B cell (primary cell): ENCODE measurements around the gene MFAP2. TPM values are rescaled to one million over a fixed set of nuclear protein-coding genes. Genes with fewer than 3 reads are reported as not detected.

Experiments
- ATAC-seq: fragments of 200-7000 bp; cut with Tn5 transposase; one replicate; pipeline ENCODE4 v1.10.0; 2021; ENCODE audit warnings: low read depth, mild to moderate bottlenecking, moderate number of reproducible peaks, moderate library complexity
- CTCF ChIA-PET: fragments of 350-600 bp; sonication (Branson Sonifier 250); formaldehyde crosslinking; loops from one replicate; lab custom pipeline; 2021; ENCODE audit warnings: antibody characterized with exemption, inconsistent platforms; lab: Charles Lee
- POLR2A ChIA-PET: fragments of 350-600 bp; sonication (Branson Sonifier 250); formaldehyde crosslinking; loops from one replicate; lab custom pipeline; 2021; ENCODE audit warnings: antibody characterized with exemption; lab: Charles Lee
- DNase-seq: peaks from one replicate; pipeline ENCODE4 v3.0.0; 2013
- H2AFZ ChIP-seq: 2 replicates; pipeline ENCODE4 v1.6.1; 2012; ENCODE audit warnings: mild to moderate bottlenecking, low read depth, low read length; ENCODE audit not compliant: insufficient read depth, poor library complexity, severe bottlenecking
- H3K27ac ChIP-seq, 2 donors: 1 replicate in 1 of 2; 2 replicates in 1 of 2; pipeline ENCODE4 v1.5.1; 2012 to 2013; ENCODE audit warnings: low read length in 2 of 2, mild to moderate bottlenecking in 2 of 2, moderate library complexity in 1 of 2
- H3K27me3 ChIP-seq, 4 experiments: fragments of 200-600 bp in 1 of 4; sonication (generic) in 1 of 4; replicated peaks in 1 of 4; 1 replicate in 2 of 4; 2 replicates in 2 of 4; pipeline versions ENCODE4 v1.6.1 to v1.7.0; 2013 to 2016; ENCODE audit warnings: low read length in 3 of 4, mild to moderate bottlenecking in 2 of 4, mixed read lengths in 1 of 4, moderate library complexity in 1 of 4; ENCODE audit not compliant: insufficient read depth in 4 of 4, control insufficient read depth in 3 of 4; ENCODE audit errors: control extremely low read depth in 1 of 4
- H3K36me3 ChIP-seq, 2 experiments: replicated peaks in 1 of 2; 1 replicate in 1 of 2; 2 replicates in 1 of 2; pipeline versions ENCODE4 v1.6.1 to v1.7.1; 2013; ENCODE audit warnings: low read length in 1 of 2; ENCODE audit not compliant: insufficient read depth in 2 of 2, control insufficient read depth in 1 of 2; ENCODE audit errors: control extremely low read depth in 1 of 2, extremely low read depth in 1 of 2
- H3K4me1 ChIP-seq, 2 donors: fragments of 200-600 bp in 1 of 2; sonication (generic) in 1 of 2; 1 replicate in 1 of 2; 2 replicates in 1 of 2; pipeline versions ENCODE4 v1.5.1 to v1.6.1; 2013 to 2017; ENCODE audit warnings: low read length in 2 of 2; ENCODE audit not compliant: control insufficient read depth in 2 of 2, insufficient read depth in 2 of 2
- H3K4me2 ChIP-seq: replicated peaks from 2 replicates; pipeline ENCODE3; 2012; ENCODE audit warnings: mild to moderate bottlenecking, low read depth, low read length; ENCODE audit not compliant: poor library complexity, severe bottlenecking
- H3K4me3 ChIP-seq, 5 experiments: fragments of 200-600 bp in 1 of 5; sonication (generic) in 1 of 5; 1 replicate in 3 of 5; 2 replicates in 2 of 5; pipeline versions ENCODE4 v1.5.1 to v1.7.0; 2011 to 2016; ENCODE audit warnings: low read length in 4 of 5, mild to moderate bottlenecking in 4 of 5, low read depth in 2 of 5, control low read depth in 1 of 5, moderate library complexity in 1 of 5; ENCODE audit not compliant: insufficient read depth in 1 of 5; ENCODE audit errors: control extremely low read depth in 1 of 5, extremely low read depth in 1 of 5
- H3K79me2 ChIP-seq: fragments of 200-600 bp; sonication (generic); one replicate; pipeline ENCODE4 v1.6.0; 2016; ENCODE audit warnings: low read length; ENCODE audit not compliant: control insufficient read depth, insufficient read depth
- H3K9ac ChIP-seq: fragments of 200-600 bp; sonication (generic); 2 replicates; pipeline ENCODE4 v1.6.1; 2017; ENCODE audit warnings: mild to moderate bottlenecking, low read length, moderate library complexity
- H3K9me3 ChIP-seq, 3 donors: one replicate each; pipeline versions ENCODE4 v1.6.1 to v1.7.1; 2013; ENCODE audit warnings: low read length in 2 of 3; ENCODE audit not compliant: control insufficient read depth in 2 of 3, insufficient read depth in 1 of 3; ENCODE audit errors: control extremely low read depth in 1 of 3
- H4K20me1 ChIP-seq: 2 replicates; pipeline ENCODE4 v1.6.0; 2012; ENCODE audit warnings: mild to moderate bottlenecking, low read length; ENCODE audit not compliant: insufficient read depth, control insufficient read depth, poor library complexity, severe bottlenecking
- H3K27ac Mint-ChIP-seq: one replicate; pipeline ENCODE4 v1.8.0; 2021; ENCODE audit warnings: mixed read lengths
- H3K27me3 Mint-ChIP-seq: one replicate; pipeline ENCODE4 v1.8.0; 2021; ENCODE audit warnings: mixed read lengths
- H3K4me1 Mint-ChIP-seq: one replicate; pipeline ENCODE4 v1.8.0; 2021; ENCODE audit warnings: mixed read lengths
- H3K4me3 Mint-ChIP-seq: one replicate; pipeline ENCODE4 v1.8.0; 2021; ENCODE audit warnings: mixed read lengths
- H3K9me3 Mint-ChIP-seq: one replicate; pipeline ENCODE4 v1.8.0; 2022; ENCODE audit warnings: mixed read lengths; ENCODE audit not compliant: insufficient read depth
- CTCF ChIP-seq: fragments of 200-600 bp; IDR thresholded peaks from one replicate; pipeline ENCODE4 v1.8.0; 2022; ENCODE audit warnings: antibody characterized with exemption, mild to moderate bottlenecking
- EZH2 ChIP-seq: IDR thresholded peaks from 2 replicates; pipeline ENCODE4 v1.6.1; 2012; ENCODE audit warnings: borderline replicate concordance, low read depth, mild to moderate bottlenecking, moderate library complexity, low read length; ENCODE audit not compliant: insufficient read depth, poor library complexity, severe bottlenecking
- WGBS: methylation state at CpG from one replicate; pipeline ENCODE4 v1.1.5; 2013; ENCODE audit warnings: missing lambda C conversion rate; ENCODE audit not compliant: insufficient coverage; 5-methylcytosine and 5-hydroxymethylcytosine counted together
- intact Hi-C: fragments of 100-400 bp; cut with micrococcal nuclease; formaldehyde crosslinking; loops from one replicate; pipeline ENCODE4 v1.10.0; 2022
- polyA plus RNA-seq: library from polyadenylated mRNA; depleted of rRNA; stranded (reverse); fragments of >200 nt; gene quantifications from 2 replicates; pipeline ENCODE4 v1.2.3, GENCODE V29; 2012
- total RNA-seq, 2 donors: library from RNA; stranded (reverse); fragments of 120-200 nt in 1 of 2; gene quantifications; 1 replicate in 1 of 2; 2 replicates in 1 of 2; pipeline versions ENCODE4 v1.2.3 to v1.2.4, GENCODE V29; 2013 to 2022

MFAP2 gene
- total and polyA plus RNA-seq, 2 donors (not counting 1 experiment from before 2014, with no cell fraction given), result not detected

GRCh38 chr1:16982902-16983301, 2.5 kb upstream of the MFAP2 start:
- Histone ChIP-seq H4K20me1 (no peaks in the 10 kb centered on the region), H3K27me3 (peaks cover 0 to 32% (median 6%) of the 10 kb centered on the region in 4 experiments), H3K27ac (no peak overlapping the region), H3K79me2 (no peaks in the 10 kb centered on the region), H3K4me3 (no peak overlapping the region), H3K36me3 (peaks cover 0 to 13% of the 10 kb centered on the region in 2 experiments), H3K4me2 (no peak overlapping the region), H2AFZ (no peak overlapping the region), H3K4me1 (peaks cover 7 to 9% of the 10 kb centered on the region in 2 donors), H3K9ac (no peak overlapping the region), H3K9me3 (peaks cover 0 to 4% (median 0%) of the 10 kb centered on the region in 3 donors)
- no peaks in the 10 kb centered on the region for H3K9me3 Mint-ChIP-seq
- ChIA-PET CTCF (no interaction called here), POLR2A (no interaction called here)
- DNase-seq (no peak), ATAC-seq (no peak)
- H3K4me3 Mint-ChIP-seq, result no peak overlapping the region
- TF ChIP-seq CTCF (no peak), EZH2 (no peak)
- H3K27me3 Mint-ChIP-seq, result peaks cover 20% of the 10 kb centered on the region
- intact Hi-C loops, result no loop called here
- peaks cover 11% of the 10 kb centered on the region for H3K4me1 Mint-ChIP-seq
- 71% methylated on average over 11 of the region's 11 CpGs for WGBS
- H3K27ac Mint-ChIP-seq, result no peak overlapping the region

- ChIA-PET POLR2A (no interaction called here), CTCF (interaction anchor here (1.1 to 1.3 kb wide), 2 partner anchors 21 to 29 kb away, joined by 3 to 5 read pairs; no protein-coding TSS in a partner anchor)
- intact Hi-C loops, result no loop called here
- Histone ChIP-seq H3K27ac (no peak overlapping the region), H3K79me2 (no peaks in the 10 kb centered on the region), H4K20me1 (no peaks in the 10 kb centered on the region), H3K9me3 (peaks cover 0 to 4% (median 0%) of the 10 kb centered on the region in 3 donors), H2AFZ (no peak overlapping the region), H3K4me3 (no peak overlapping the region), H3K27me3 (peaks cover 0 to 32% (median 6%) of the 10 kb centered on the region in 4 experiments), H3K4me2 (no peak overlapping the region), H3K36me3 (peaks cover 0 to 3% of the 10 kb centered on the region in 2 experiments), H3K9ac (no peak overlapping the region), H3K4me1 (peaks cover 7 to 9% of the 10 kb centered on the region in 2 donors)
- DNase-seq (no peak), ATAC-seq (no peak)
- 88% methylated on average over 7 of the region's 10 CpGs for WGBS
- TF ChIP-seq EZH2, result no peak
- TF ChIP-seq CTCF, result no peak
- Mint-ChIP-seq H3K4me3 (peak overlapping the region; percentile 77), H3K27ac (no peak overlapping the region), H3K4me1 (peaks cover 11% of the 10 kb centered on the region), H3K9me3 (no peaks in the 10 kb centered on the region), H3K27me3 (peaks cover 20% of the 10 kb centered on the region)
Observed at GRCh38 chr1:16981269-16981849, 939 bp upstream of the MFAP2 start.
